Measurements from ENCODE around the gene DOCK4. TPM values are rescaled to one million over a fixed set of nuclear protein-coding genes. Genes with fewer than 3 reads are reported as not detected.

DOCK4 gene
- total RNA-seq, 4 donors from 2014 or later = 12.7 to 28.4 (median 19.5) TPM

DNA sequence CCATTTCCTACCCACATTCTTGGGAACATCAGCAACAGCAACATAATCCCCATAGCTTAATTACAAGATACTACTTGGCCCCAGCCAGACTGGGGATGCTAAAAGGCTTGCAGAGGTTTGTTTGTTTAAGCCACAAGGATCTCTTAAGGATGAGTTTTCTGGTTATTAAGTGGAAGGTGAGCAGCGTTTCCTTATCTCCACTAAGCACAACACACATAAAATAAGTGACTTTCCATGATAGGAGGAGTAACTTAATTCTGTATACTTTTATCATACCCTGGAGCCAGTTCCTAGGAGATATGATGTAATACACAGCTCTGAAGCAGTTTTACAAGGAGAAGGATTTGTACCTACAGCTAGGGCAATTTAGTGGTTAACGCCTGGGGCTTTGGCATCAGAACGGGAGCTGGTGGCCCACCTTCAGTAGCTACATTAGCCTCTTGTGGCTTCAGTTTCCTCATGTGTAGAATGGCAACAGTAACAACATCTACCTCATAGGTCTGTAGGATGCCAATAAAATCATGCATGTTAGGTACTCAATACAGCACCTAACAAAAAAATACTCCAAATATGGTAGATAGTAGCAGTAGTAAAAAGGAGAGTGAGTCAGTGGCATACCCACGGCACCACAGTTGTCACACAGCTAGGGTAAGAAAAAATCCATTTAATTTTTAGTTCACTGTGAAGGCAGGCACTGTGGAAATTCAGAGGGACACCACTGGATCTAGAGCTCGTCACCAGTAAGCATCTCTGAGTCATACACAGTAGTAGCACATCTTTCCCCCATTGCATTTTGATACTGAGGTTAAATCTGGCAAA, 55.2 kb downstream of the DOCK4 start:
- intact Hi-C loops (cut with DNase I; ENCODE audit: low total_unique reads) (loop anchor here (10.0 kb wide), 1 partner anchor 1506 kb away; no protein-coding TSS in a partner anchor), in situ Hi-C loops (cut with MboI; ENCODE audit: low pct_ligation_motif_present in 1 of 4, low pct_unique_long_range_greater_than_20kb in 1 of 4, low sequenced_read_pairs in 3 of 4) (no loop called here)
- Histone ChIP-seq H3K4me1 (no peaks in the 10 kb centered on the region), H3K36me3 (no peaks in the 10 kb centered on the region), H3K9me3 (no peaks in the 10 kb centered on the region), H3K4me3 (no peak overlapping the region), H3K27me3 (no peaks in the 10 kb centered on the region), H3K27ac (no peak overlapping the region)
- WGBS, 2 donors (ENCODE audit: low coverage in 1 of 2) = 68 to 84% methylated on average over 3 to 5 of the region's 5 CpGs
- TF ChIP-seq, protein P1, sequence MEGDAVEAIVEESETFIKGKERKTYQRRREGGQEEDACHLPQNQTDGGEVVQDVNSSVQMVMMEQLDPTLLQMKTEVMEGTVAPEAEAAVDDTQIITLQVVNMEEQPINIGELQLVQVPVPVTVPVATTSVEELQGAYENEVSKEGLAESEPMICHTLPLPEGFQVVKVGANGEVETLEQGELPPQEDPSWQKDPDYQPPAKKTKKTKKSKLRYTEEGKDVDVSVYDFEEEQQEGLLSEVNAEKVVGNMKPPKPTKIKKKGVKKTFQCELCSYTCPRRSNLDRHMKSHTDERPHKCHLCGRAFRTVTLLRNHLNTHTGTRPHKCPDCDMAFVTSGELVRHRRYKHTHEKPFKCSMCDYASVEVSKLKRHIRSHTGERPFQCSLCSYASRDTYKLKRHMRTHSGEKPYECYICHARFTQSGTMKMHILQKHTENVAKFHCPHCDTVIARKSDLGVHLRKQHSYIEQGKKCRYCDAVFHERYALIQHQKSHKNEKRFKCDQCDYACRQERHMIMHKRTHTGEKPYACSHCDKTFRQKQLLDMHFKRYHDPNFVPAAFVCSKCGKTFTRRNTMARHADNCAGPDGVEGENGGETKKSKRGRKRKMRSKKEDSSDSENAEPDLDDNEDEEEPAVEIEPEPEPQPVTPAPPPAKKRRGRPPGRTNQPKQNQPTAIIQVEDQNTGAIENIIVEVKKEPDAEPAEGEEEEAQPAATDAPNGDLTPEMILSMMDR (IDR thresholded peaks at IDR 0.05) = no peak
- TF ChIP-seq POLR2AphosphoS5 (IDR thresholded peaks at IDR 0.05) = no peak
- TF ChIP-seq POLR2A (IDR thresholded peaks at IDR 0.05) = no peak
- no peak for TF ChIP-seq EP300 (IDR thresholded peaks at IDR 0.05; ENCODE audit: low read depth)
- no peak for DNase-seq

DNA sequence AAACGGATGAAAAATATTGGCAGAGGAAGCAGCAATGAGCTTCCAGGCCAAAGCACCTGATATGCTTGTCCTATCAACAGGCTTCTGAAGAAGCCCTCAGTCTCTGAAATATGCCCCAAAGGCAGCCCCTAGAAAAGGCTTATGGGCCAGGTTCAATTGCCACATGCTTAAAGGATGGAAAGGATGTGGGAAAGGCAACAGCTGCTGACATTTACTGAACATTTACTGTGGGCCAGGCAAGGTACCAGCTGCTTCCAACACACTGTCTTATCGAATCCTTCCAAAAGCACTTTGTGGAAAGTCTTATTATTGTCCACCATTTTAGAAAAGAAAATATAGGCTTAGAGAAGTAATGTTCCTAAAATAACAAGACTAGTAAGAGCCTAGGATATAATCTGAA, 56.5 kb downstream of the DOCK4 start:
- WGBS, 2 donors (ENCODE audit: low coverage in 1 of 2) = 81% methylated on average over 2 of the region's 2 CpGs
- Histone ChIP-seq H3K9me3 (no peaks in the 10 kb centered on the region), H3K27me3 (no peaks in the 10 kb centered on the region), H3K36me3 (no peaks in the 10 kb centered on the region), H3K27ac (no peak overlapping the region), H3K4me3 (no peak overlapping the region), H3K4me1 (no peaks in the 10 kb centered on the region)
- intact Hi-C loops (cut with DNase I; ENCODE audit: low total_unique reads) (loop anchor here (10.0 kb wide), 1 partner anchor 1505 kb away; no protein-coding TSS in a partner anchor), in situ Hi-C loops (cut with MboI; ENCODE audit: low pct_ligation_motif_present in 1 of 4, low pct_unique_long_range_greater_than_20kb in 1 of 4, low sequenced_read_pairs in 3 of 4) (no loop called here)
- TF ChIP-seq POLR2AphosphoS5 (IDR thresholded peaks at IDR 0.05) = no peak
- TF ChIP-seq, protein P1 (IDR thresholded peaks at IDR 0.05) = no peak
- TF ChIP-seq POLR2A (IDR thresholded peaks at IDR 0.05) = no peak
- TF ChIP-seq EP300 (IDR thresholded peaks at IDR 0.05; ENCODE audit: low read depth) = no peak
- no peak for DNase-seq

DNA sequence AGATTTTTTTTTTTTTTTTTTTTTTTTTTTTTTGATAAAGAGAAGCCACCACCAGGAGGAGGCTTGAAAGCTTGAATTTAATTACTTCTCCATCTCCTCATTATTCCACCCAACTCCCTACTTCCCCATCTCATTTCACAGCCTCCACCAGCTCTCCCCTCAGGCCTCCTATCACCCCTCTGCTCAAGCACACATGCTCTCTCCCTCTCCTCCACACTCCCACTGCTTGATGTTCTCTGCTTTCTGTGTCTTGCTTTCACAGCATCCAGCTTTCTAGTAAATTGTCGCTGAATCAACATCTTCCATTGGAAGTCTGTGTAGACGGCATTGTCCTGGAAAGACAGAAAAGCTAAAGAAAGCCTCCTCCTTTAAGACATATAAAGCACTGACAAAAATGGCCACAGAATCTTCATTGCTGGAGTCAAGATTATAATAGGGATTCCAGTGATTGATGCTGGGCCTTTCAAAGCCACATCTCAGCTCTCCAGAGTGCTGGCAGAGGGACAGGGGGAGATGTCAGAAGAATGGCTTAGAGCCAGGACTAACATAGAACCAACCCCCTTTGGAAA, 58.3 kb downstream of the DOCK4 start:
- TF ChIP-seq POLR2AphosphoS5 (IDR thresholded peaks at IDR 0.05) (no peak), EP300 (IDR thresholded peaks at IDR 0.05; ENCODE audit: low read depth) (no peak), POLR2A (IDR thresholded peaks at IDR 0.05) (no peak)
- TF ChIP-seq, protein P1 (IDR thresholded peaks at IDR 0.05) = no peak
- H3K27me3 ChIP-seq = no peaks in the 10 kb centered on the region
- no peak for DNase-seq
- H3K36me3 ChIP-seq = no peaks in the 10 kb centered on the region
- peaks cover 0 to 8% (median 0%) of the 10 kb centered on the region in 4 donors for H3K4me1 ChIP-seq
- no peak overlapping the region for H3K4me3 ChIP-seq
- in situ Hi-C loops (cut with MboI; ENCODE audit: low pct_ligation_motif_present in 1 of 4, low pct_unique_long_range_greater_than_20kb in 1 of 4, low sequenced_read_pairs in 3 of 4) (no loop called here), intact Hi-C loops (cut with DNase I; ENCODE audit: low total_unique reads) (no loop called here)
- WGBS, 2 donors (ENCODE audit: low coverage in 1 of 2) = 99 to 100% methylated on average over 1 to 2 of the region's 2 CpGs
- H3K9me3 ChIP-seq = no peaks in the 10 kb centered on the region
- no peak overlapping the region for H3K27ac ChIP-seq

DNA sequence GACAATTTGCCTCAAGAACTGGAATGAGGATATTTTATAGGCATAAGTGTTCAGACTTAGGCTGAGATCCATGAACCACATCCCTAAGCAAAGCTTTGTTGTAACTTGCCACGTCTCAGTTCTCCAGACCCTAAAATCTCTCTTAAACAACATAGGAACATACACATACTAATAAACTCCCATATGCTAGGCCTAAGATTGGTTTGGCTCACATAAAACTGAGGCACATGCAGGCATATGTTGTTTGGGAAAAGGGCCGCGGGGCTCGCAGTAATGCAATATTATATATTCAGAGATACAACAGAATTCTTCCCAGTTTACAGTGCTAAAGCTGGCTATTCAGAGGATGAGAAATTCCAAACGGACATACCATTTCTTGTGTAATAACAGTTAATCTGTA, 61.0 kb downstream of the DOCK4 start:
- TF ChIP-seq, protein P1 (IDR thresholded peaks at IDR 0.05) = no peak
- TF ChIP-seq POLR2AphosphoS5 (IDR thresholded peaks at IDR 0.05) (no peak), POLR2A (IDR thresholded peaks at IDR 0.05) (no peak), EP300 (IDR thresholded peaks at IDR 0.05; ENCODE audit: low read depth) (no peak)
- no peak overlapping the region for H3K27ac ChIP-seq
- WGBS, 2 donors (ENCODE audit: low coverage in 1 of 2) = 88 to 92% methylated on average over 4 to 5 of the region's 5 CpGs
- H3K4me1 ChIP-seq = peaks cover 0 to 8% (median 0%) of the 10 kb centered on the region in 4 donors
- DNase-seq = no peak
- no peaks in the 10 kb centered on the region for H3K36me3 ChIP-seq
- intact Hi-C loops (cut with DNase I; ENCODE audit: low total_unique reads) = no loop called here
- in situ Hi-C loops (cut with MboI; ENCODE audit: low pct_ligation_motif_present in 1 of 4, low pct_unique_long_range_greater_than_20kb in 1 of 4, low sequenced_read_pairs in 3 of 4) = no loop called here
- no peak overlapping the region for H3K4me3 ChIP-seq
- H3K27me3 ChIP-seq = no peaks in the 10 kb centered on the region
- no peaks in the 10 kb centered on the region for H3K9me3 ChIP-seq
